Upper lobe of right lung (tissue), 1 donor: ENCODE results near the gene BARHL2. TPM values are rescaled to one million over a fixed set of nuclear protein-coding genes. Genes with fewer than 3 reads are reported as not detected.

Experiments used
- ATAC-seq: fragments of 200-7000 bp; cut with Tn5 transposase; one replicate; pipeline ENCODE4 v1.9.1; 2020; ENCODE audit warnings: mild to moderate bottlenecking, moderate library complexity
- DNase-seq: peaks from one replicate; pipeline ENCODE4 v3.0.0-alpha.2; 2020
- H3K27ac ChIP-seq: fragments of 200-600 bp; one replicate; pipeline ENCODE4 v1.8.0; 2022
- H3K27me3 ChIP-seq: fragments of 200-600 bp; one replicate; pipeline ENCODE4 v1.8.0; 2022; ENCODE audit warnings: mild to moderate bottlenecking
- H3K36me3 ChIP-seq: fragments of 200-600 bp; one replicate; pipeline ENCODE4 v1.8.0; 2022
- H3K4me1 ChIP-seq: fragments of 200-600 bp; one replicate; pipeline ENCODE4 v1.8.0; 2022
- H3K4me3 ChIP-seq: fragments of 200-600 bp; one replicate; pipeline ENCODE4 v1.8.0; 2022; ENCODE audit warnings: mild to moderate bottlenecking
- H3K9me3 ChIP-seq: fragments of 200-600 bp; one replicate; pipeline ENCODE4 v1.8.0; 2022
- intact Hi-C: fragments of 100-400 bp; cut with DNase I; formaldehyde crosslinking; loops from one replicate; pipeline ENCODE4 v1.11.0; 2022
- total RNA-seq: library from RNA; stranded (reverse); fragmentation: NEBNext Ultra II Directional; extraction: Animal tissue kit (Norgen Biotek cat#: 25700); gene quantifications from one replicate; pipeline ENCODE4 v1.2.1, GENCODE V29; 2021
- TF ChIP-seq, protein P1 (sequence below): fragments of 200-600 bp; IDR thresholded peaks from one replicate; pipeline ENCODE4 v1.8.0; 2022; ENCODE audit warnings: antibody characterized with exemption
- donor health status: DM: no; HTN: yes; CAD: no; lungs with severe emphysema.

Gene BARHL2
- total RNA-seq, 1 donor from 2014 or later: not detected

DNA sequence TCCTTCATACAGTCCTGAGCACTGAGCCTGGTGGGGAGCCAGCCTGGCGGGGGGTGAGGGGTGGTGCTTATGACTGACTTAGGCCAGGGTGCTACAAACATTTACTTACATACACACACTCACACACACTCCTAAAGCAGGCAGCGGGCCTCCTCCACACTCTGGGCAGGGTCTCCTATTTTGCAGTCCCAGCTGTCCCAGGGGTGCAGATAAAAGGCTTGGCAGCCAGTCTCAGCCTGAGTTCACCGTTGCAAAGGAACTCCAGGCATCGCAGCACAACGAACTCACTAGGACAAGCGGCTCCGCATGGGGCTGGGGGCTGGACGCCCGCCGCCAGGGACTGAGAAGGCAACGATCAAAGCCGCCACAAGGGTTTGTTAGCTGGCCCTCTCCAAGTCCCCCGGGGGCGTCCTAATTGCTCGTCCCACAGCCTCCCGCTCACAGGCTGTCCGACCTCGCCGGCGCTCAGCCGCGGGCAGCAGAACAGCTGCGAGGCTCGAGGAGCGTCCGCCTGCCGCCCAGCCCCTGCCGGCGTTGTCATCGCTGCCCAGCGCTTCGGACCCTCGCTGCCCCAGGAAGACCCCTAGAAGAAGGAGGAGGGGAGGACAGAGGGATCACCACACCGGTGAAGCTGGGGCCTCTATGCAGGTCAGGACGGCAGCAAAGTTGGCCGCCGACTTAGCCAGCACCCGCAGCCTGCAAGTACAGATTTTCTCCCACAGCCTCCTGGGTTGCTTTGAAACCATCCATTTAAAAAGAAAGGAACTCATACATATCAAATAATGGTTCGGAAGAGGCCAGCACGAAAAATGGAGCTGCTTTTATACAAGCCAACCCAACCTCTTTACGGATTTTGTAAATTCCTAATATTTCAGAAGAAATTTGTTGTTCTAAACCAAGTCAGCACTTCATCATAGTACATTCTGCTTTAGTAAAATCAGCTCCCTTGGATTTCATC is 6.2 kb downstream of the BARHL2 start:
- no peak overlapping the region for H3K27ac ChIP-seq
- no peak overlapping the region for H3K4me3 ChIP-seq
- peaks cover 98% of the 10 kb centered on the region for H3K27me3 ChIP-seq
- peaks cover 16% of the 10 kb centered on the region for H3K4me1 ChIP-seq
- no peaks in the 10 kb centered on the region for H3K9me3 ChIP-seq
- DNase-seq (no peak), ATAC-seq (no peak)
- intact Hi-C loops: no loop called here
- TF ChIP-seq, protein P1, sequence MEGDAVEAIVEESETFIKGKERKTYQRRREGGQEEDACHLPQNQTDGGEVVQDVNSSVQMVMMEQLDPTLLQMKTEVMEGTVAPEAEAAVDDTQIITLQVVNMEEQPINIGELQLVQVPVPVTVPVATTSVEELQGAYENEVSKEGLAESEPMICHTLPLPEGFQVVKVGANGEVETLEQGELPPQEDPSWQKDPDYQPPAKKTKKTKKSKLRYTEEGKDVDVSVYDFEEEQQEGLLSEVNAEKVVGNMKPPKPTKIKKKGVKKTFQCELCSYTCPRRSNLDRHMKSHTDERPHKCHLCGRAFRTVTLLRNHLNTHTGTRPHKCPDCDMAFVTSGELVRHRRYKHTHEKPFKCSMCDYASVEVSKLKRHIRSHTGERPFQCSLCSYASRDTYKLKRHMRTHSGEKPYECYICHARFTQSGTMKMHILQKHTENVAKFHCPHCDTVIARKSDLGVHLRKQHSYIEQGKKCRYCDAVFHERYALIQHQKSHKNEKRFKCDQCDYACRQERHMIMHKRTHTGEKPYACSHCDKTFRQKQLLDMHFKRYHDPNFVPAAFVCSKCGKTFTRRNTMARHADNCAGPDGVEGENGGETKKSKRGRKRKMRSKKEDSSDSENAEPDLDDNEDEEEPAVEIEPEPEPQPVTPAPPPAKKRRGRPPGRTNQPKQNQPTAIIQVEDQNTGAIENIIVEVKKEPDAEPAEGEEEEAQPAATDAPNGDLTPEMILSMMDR: no peak
- H3K36me3 ChIP-seq: no peaks in the 10 kb centered on the region

DNA sequence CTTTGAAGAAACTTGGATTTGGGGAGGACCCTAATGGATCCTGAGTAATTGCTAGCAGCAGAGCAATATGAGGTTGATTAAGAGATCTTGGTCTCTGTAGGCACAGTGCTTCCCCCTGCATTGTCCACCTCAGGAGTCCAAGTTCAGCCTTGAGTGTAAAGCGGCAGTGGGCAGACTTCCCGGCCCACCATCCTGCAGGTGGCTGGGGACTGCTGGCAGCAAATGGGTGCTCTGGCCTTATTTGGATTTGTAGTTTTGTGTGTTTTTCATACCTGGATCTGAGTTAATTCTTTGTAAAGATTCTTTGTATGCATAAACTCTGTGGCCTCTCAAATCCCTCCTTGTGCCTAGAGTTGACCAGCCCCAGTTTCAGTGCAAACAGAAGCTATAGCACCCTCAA is 7.6 kb downstream of the BARHL2 start:
- TF ChIP-seq, protein P1: no peak
- Histone ChIP-seq H3K9me3 (no peaks in the 10 kb centered on the region), H3K27ac (no peak overlapping the region), H3K36me3 (no peaks in the 10 kb centered on the region), H3K4me3 (no peak overlapping the region), H3K4me1 (peaks cover 16% of the 10 kb centered on the region), H3K27me3 (peaks cover 98% of the 10 kb centered on the region)
- intact Hi-C loops: no loop called here
- ATAC-seq: no peak
- no peak for DNase-seq

DNA sequence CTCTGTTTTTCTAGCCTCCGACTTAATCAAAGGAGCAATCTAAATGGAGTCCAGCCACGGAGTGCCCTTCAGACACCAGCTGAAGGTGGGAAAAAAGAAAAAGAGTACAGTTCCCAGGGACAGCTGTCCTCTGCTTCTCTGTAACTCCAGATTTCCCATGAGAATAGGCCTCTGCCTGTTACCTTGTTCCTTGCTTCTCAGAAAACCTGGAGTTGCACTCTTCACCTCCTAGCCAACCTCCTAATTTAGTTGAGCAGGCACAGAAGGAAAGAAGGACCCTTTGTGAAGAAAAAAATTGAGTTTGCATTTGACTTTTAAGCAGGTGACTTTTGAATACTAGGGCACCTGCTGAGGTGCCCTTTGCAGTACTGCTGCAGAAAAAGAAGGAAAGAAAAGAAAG is 8.3 kb downstream of the BARHL2 start:
- no peaks in the 10 kb centered on the region for H3K36me3 ChIP-seq
- H3K27me3 ChIP-seq: peaks cover 98% of the 10 kb centered on the region
- ATAC-seq (no peak), DNase-seq (no peak)
- H3K27ac ChIP-seq: no peak overlapping the region
- peaks cover 16% of the 10 kb centered on the region for H3K4me1 ChIP-seq
- TF ChIP-seq, protein P1: no peak
- H3K9me3 ChIP-seq: no peaks in the 10 kb centered on the region
- H3K4me3 ChIP-seq: no peak overlapping the region
- intact Hi-C loops: no loop called here

DNA sequence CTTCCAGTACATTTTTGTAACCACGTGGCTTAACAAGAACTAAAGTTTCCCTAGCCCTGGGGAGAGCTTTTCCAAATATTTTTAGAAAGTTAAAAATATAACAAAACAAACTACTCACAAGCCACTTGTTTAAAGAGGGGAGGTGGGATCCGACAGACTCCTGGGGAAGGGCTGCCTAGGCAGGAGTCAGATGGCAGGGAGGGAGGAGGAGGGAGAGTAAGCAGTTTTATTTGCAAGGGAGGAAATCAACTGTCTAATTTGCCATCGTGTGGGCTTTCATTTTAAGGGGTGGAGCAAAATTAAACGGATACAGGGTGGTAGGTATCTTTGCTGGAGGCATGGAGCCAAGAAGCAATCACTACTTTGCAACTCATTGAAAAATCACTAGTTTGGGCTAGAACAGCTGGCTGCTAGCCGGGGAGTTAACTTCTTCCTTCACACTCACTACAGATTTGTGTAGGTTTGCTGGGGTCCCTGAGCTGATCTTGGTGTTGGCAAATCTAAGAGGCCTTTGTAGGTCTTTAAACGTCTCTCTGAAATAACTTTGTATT is 8.8 kb downstream of the BARHL2 start:
- no peak for DNase-seq
- intact Hi-C loops: no loop called here
- H3K36me3 ChIP-seq: no peaks in the 10 kb centered on the region
- H3K27ac ChIP-seq: no peak overlapping the region
- H3K4me3 ChIP-seq: no peak overlapping the region
- H3K27me3 ChIP-seq: peaks cover 98% of the 10 kb centered on the region
- no peak for ATAC-seq
- H3K4me1 ChIP-seq: peaks cover 16% of the 10 kb centered on the region
- no peaks in the 10 kb centered on the region for H3K9me3 ChIP-seq
- TF ChIP-seq, protein P1: no peak

DNA sequence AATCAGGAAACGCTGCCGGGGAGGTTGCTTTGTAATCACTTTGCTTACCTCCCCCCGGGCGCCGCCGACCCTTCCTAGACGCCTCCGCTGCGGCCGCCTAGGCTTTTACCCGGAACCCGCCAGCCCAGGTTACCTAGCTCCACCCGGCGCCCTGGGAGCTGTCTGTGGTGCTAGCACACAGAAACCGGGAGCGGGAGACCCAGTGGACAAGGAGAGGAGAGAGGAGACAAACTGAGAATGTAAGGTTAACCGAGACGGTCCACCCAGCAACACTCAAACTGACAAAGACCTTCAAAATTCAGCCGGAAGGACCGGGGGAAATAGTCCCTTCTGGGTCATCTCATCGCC is 9.8 kb downstream of the BARHL2 start:
- ATAC-seq (peak; percentile 91), DNase-seq (peak; percentile 84)
- Histone ChIP-seq H3K9me3 (no peaks in the 10 kb centered on the region), H3K27ac (no peak overlapping the region), H3K36me3 (no peaks in the 10 kb centered on the region), H3K4me3 (peak overlapping the region; percentile 28), H3K27me3 (peaks cover 95% of the 10 kb centered on the region), H3K4me1 (peaks cover 16% of the 10 kb centered on the region)
- intact Hi-C loops: no loop called here
- TF ChIP-seq, protein P1: no peak
